HG03159 (cell line): ENCODE measurements around the gene PERM1.
"Not testable (repeated sequence)": the region's sequence is repeated elsewhere in the genome, so short reads cannot be mapped to it uniquely, and the experiment has no call there.

Source experiments
- ATAC-seq: cut with Tn5 transposase; IDR thresholded peaks from one replicate; pipeline ENCODE4 v1.9.1; 2021; ENCODE audit warnings: mild to moderate bottlenecking, moderate library complexity; ENCODE audit not compliant: unreplicated experiment

The PERM1 gene, protein sequence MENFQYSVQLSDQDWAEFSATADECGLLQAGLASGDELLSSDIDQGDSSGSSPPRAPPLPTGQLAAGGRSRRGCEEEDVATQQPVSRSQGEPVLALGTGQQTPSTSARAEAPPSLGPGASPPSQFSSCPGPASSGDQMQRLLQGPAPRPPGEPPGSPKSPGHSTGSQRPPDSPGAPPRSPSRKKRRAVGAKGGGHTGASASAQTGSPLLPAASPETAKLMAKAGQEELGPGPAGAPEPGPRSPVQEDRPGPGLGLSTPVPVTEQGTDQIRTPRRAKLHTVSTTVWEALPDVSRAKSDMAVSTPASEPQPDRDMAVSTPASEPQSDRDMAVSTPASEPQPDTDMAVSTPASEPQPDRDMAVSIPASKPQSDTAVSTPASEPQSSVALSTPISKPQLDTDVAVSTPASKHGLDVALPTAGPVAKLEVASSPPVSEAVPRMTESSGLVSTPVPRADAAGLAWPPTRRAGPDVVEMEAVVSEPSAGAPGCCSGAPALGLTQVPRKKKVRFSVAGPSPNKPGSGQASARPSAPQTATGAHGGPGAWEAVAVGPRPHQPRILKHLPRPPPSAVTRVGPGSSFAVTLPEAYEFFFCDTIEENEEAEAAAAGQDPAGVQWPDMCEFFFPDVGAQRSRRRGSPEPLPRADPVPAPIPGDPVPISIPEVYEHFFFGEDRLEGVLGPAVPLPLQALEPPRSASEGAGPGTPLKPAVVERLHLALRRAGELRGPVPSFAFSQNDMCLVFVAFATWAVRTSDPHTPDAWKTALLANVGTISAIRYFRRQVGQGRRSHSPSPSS

DNA sequence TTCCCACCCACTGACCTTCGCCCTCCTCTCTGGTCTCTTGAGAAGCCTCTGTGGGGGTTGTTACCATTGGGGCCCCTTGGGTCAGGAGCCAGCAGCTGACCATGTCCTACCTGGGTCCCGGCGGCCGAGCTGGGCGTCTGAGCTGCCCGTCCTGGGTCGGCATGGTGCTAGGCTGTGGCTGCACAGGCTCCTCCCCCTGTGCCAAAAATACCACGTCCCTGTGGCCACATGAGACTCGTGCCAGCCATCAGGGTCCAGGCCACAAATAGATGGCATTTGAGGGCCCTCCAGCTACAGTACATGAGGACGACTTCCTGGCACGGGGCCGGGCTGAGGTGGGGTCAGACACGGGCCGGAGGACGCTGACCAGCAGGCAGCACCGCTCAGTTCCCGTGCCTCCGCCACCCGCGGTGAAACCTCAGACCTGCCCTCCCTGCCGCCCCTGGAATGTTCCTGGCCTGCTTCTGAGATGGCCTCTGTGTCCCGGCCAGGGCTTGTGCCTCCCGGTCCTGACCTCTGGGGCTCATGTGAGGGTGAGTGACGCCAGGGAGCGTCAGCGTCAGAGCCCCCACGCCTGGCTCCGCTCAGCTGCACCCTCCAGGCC, at the start of gene PERM1:
TSS of gene PERM1 (minus strand) at position 139 of the 604 bp plus-strand sequence. CDS start 1,064 bp downstream, outside the sequence.
- ATAC-seq, result no peak

DNA sequence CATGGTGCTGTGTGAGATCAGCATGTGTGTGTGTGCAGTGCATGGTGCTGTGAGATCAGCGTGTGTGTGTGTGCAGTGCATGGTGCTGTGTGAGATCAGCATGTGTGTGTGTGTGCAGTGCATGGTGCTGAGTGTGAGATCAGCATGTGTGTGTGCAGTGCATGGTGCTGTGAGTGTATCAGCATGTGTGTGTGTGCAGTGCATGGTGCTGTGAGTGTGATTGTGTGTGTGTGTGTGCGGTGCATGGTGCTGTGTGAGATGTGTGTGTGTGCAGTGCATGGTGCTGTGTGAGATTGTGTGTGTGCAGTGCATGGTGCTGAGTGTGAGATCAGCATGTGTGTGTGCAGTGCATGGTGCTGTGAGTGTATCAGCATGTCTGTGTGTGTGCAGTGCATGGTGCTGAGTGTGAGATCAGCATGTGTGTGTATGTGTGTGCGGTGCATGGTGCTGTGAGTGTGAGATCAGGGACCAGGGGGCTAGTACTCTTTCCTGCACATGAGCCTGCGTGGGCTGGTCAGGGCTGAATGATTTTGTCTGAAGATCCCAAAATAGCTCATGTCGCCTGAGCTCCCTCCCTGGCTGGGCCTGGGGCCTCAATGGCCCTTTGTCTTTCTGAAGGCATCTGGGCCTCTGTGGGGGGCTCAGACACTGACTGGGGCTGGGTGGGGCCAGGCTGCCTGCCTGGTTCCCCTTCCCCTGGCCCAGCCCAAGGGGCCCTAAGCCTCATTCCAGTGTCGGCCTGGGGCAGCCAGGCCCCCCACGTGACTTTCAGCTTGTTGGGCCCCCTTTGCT, 49.2 kb upstream of the PERM1 start:
- ATAC-seq, result not testable (repeated sequence)

- ATAC-seq, result no peak
These were observed 45.9 kb upstream of the PERM1 start for GRCh38 chr1:1027791-1028190.

GRCh38 chr1:1026599-1027413, 44.9 kb upstream of the PERM1 start:
- ATAC-seq, result no peak

- no peak for ATAC-seq
These were observed 43.8 kb upstream of the PERM1 start for GRCh38 chr1:1025730-1026129.

DNA sequence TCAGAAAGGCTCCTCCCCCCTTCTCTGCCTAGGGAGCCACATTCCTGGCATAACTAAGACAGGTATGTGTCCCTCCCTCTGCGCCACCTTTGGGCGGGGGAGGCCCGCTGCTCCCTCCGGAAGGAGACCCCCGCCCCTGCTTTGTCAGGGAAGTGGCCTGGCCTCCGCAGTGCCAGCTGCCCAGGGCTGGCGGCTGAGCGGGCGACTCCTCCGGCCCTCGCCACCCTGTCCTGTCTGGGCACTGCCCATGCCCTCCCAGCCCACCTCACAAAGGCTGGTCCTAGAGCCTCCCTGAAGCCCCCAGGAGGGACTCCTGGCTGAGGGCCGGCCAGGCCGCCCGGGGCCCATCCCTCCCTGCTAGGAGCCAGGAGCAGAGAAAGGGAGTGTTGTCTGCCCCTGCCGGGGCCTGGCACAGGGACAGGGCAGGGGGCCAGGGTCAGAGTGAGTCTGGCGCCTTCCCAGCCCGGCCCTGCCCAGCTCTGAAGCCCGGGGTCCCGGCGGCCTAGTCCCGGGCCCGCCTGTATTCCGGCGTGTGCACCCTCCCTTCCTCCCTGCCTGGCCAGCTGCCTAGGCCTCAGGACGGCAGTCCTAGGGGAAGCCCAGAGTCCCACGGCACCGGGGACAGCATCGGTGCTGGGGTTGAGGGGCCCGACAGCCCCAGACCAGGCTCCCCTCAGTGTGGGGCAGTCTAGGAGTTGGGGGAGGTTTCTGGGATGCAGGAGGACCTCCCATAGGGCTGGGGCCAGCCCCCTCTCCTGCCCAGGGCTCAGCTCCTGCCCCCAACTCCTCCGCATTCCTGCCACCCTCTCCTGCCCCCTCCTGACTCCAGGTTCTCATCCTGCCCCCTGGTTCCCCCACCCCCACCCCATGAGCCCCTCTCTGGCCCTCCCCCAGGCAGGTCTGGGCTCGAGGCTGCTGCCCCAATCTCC, 43.1 kb upstream of the PERM1 start:
- ATAC-seq, result no peak

DNA sequence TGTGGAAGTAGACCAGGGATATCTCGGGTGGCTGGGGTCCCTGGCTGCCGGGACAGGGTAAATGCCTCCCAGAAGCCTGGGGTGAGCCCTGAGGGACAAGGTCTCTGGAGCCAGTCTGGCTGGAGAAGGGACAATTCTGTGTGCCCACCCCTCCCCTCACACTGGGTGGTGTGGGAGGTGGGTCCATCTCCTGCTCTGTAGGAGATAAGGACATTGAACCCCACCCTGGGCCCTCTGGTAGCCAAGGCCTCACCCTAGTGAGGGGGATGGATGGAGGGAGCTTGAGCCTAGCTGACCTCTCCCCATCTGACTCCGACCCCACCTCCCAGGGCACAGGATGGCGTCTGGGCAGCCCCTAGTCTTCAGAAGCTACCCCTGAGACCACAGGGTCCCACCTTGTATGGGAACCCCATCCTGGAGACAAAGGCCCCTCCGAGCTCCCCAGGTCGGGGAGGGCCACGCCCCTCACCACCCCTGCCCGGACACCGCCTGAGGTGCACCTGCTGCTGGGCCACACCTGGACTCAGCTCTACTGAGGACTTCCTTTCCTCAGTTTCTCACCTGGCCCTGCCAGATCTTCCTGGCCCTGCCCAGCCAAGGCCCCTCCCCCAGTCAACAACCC, 42.4 kb upstream of the PERM1 start:
- no peak for ATAC-seq

GRCh38 chr1:1023700-1024099, 41.8 kb upstream of the PERM1 start:
- no peak for ATAC-seq

GRCh38 chr1:1022302-1023009, 40.6 kb upstream of the PERM1 start:
- ATAC-seq, result no peak

DNA sequence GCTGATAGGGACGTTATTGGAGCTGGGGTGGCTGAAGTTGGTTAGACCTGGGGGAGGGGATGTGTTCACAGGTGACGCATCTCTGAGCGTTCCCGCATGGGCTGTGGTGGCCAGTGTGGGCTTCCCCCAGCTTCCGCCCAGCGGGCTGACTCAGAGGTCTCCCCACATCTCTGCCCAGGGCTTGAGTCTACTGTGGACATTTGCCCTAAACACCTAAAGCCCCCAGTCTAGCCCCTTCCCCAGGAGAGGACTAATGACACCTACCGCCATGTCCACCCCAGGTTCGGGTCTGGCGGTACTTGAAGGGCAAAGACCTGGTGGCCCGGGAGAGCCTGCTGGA, 40.0 kb upstream of the PERM1 start:
- ATAC-seq, result no peak

- ATAC-seq, result no peak
These were observed 39.4 kb upstream of the PERM1 start for GRCh38 chr1:1021010-1021919.

- ATAC-seq, result peak; percentile 14
These were observed 38.6 kb upstream of the PERM1 start for GRCh38 chr1:1020415-1021009.

- peak; percentile 34 for ATAC-seq
These were observed 38.1 kb upstream of the PERM1 start, which contains the start of gene AGRN for GRCh38 chr1:1020000-1020404. AGRN (plus strand) TSS chr1:1020120; CDS start chr1:1020173, 53 bp downstream.

DNA sequence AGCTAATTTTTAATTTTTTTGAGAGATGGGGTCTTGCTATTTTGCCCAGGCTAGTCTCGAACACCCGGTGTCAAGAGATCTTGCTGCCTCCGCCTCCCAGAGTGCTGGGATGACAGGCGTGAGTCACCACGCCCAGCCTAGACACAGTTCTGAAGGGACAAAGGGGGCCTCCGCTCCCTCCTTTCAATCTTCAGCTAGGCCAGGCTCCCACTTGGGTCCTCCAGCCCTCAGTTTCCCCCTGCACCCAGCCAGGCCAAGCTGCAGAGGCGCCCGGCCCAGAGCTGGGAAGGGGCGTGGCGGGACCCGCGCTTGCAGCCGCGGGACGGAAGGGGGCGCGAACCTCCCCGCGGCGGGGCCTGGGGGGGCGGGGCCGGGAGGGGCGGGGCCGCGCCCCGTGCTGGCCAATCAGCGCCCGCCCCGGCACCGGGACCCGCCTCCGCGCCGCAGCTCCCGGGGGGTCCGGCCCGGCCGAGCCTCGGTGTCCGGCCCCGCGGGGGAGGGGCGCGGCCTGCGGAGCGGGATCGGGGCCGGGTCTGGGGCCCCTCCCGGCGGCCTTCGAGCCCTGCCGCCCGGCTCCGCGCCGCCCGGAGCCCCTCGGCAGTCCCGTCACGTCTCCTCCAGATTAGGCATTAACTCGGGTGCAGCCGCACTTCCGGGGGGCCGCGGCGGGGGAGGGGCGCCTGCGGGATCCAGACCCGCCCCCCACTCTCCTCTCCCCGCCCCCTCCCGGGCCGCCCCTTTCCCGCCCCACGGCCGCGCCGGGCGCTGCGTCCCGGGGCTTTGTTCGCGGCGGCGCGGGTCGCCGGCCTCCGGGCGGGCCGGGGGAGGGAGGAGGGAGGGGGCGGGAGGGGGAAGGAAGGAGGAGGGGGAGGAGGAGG, 37.5 kb upstream of the PERM1 start:
- peak; percentile 62 for ATAC-seq

GRCh38 chr1:1018321-1018685, 36.4 kb upstream of the PERM1 start:
- ATAC-seq, result not testable (repeated sequence)
